ENCODE results near the gene ANGPTL2.

The ANGPTL2 gene

DNA sequence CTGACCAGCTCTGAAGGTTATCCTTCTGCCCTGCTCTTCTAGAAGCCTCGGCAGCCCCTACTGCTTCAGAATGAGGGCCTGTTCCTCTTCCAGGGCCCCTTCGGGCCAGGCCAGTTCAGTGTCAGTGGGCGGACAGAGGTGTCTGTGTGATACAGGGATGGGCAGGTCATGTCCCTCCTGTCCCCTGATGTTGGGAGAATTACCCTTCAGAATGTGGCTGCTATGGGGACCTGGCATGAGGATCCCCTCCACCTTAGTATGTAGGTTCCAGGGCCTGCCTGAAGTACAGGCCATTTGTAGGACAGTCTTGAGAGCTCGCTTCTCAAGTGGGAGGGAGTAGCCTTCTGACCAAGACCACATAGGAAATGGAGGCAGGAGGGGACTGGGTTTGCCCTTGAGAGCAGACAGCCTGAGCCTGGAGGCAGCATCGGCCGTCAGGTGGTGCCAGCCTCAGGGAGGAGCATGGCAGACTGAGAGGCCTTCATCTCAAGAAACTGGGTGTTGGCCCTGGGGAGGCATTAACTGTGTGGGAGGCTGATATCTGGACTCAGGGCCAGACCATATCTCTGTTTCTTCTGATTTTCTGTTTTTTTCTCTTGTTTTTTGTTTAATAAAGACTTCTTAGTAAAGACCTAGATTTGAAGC is 32.0 kb downstream of the ANGPTL2 start:
- TF ChIP-seq CTCF (IDR thresholded peaks at IDR 0.05): no peak

DNA sequence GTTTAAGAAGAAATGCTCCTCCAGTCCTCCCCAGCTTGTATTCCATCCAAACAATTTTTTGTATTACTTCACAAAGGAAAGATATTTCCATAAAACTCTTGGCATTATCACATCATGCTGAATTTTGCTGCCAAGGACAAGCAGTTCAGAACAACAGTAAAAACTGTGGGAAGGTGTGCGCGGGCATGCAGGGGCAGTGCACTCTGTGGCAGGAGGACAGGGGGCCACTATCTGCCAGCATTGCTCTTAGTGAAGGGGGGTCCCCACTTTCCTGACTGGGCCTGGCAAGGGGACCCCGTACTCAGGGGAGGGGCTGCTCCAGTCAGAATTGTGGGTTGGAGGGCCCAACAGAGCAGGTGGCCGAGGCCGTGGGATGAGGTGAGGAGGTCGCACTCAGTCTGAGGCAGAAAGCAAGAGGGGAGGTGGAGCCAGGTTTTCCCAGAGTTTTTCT is 32.8 kb downstream of the ANGPTL2 start:
- TF ChIP-seq CTCF (IDR thresholded peaks at IDR 0.05): no peak

- no peak for TF ChIP-seq CTCF (IDR thresholded peaks at IDR 0.05)
These were observed 33.5 kb downstream of the ANGPTL2 start for GRCh38 chr9:127088724-127089615.

- no peak for TF ChIP-seq CTCF (IDR thresholded peaks at IDR 0.05)
These were observed 34.6 kb downstream of the ANGPTL2 start for GRCh38 chr9:127087836-127088235.

DNA sequence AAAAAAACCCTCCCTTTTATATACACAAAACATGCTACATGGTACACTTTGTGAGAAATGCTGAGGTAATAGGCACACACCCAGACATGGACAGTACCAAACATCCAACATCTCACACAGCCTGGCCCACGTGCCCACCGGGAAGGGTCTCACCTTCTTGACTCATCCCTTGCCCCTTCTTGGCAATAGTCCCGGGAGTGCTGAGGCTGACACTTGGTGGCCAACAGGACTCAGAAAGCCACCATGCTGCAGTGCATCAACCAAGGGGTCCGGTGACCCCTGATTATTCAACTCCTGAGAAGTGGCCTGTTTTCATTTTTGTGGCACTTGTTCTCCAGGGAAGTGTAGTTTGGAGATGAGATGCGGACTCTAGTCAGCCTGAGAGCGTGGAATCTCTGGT is 35.0 kb downstream of the ANGPTL2 start:
- TF ChIP-seq CTCF (IDR thresholded peaks at IDR 0.05): no peak

GRCh38 chr9:127086771-127087170 is 35.7 kb downstream of the ANGPTL2 start:
- no peak for TF ChIP-seq CTCF (IDR thresholded peaks at IDR 0.05)

- no peak for TF ChIP-seq CTCF (IDR thresholded peaks at IDR 0.05)
These were observed 37.2 kb downstream of the ANGPTL2 start for GRCh38 chr9:127085186-127085585.
